Gastrocnemius medialis (tissue), 4 donors: Measurements from ENCODE around the gene CCN6.

Source experiments
- CTCF ChIP-seq, 5 experiments: fragments of 450-650 bp in 3 of 5; fragments of 200-600 bp in 2 of 5; sonication (generic) in 2 of 5; IDR thresholded peaks in 4 of 5; conservative IDR thresholded peaks in 1 of 5; 1 replicate in 4 of 5; 2 replicates in 1 of 5; pipeline ENCODE4 v1.5.1; 2016 to 2019; ENCODE audit warnings: antibody characterized with exemption in 5 of 5, mild to moderate bottlenecking in 3 of 5, moderate library complexity in 3 of 5
- POLR2A ChIP-seq, 2 donors: fragments of 450-650 bp; IDR thresholded peaks; one replicate each; pipeline ENCODE4 v1.6.1; 2017; ENCODE audit warnings: antibody characterized with exemption in 2 of 2, mild to moderate bottlenecking in 2 of 2, moderate library complexity in 2 of 2

- no peak for TF ChIP-seq CTCF (IDR thresholded peaks at IDR 0.05 in 4 of 5, conservative IDR thresholded peaks at IDR 0.05 in 1 of 5)
- TF ChIP-seq POLR2A (IDR thresholded peaks at IDR 0.05) = no peak
These were observed 27.0 kb upstream of the CCN6 start for GRCh38 chr6:112026933-112027332.
